GM12892 (cell line): ENCODE measurements around the gene RBP3.

ENCODE experiments used
- POLR2A ChIP-seq: IDR thresholded peaks from 2 replicates; pipeline ENCODE4 v1.6.1; 2011; ENCODE audit warnings: low read depth, low read length, control low read depth
- POLR2AphosphoS5 ChIP-seq: IDR thresholded peaks from 2 replicates; pipeline ENCODE4 v1.6.1; 2011; ENCODE audit warnings: low read depth, low read length, control low read depth
- TAF1 ChIP-seq: IDR thresholded peaks from 2 replicates; pipeline ENCODE4 v1.6.1; 2011; ENCODE audit warnings: low read depth, mild to moderate bottlenecking, control low read depth, low read length, borderline replicate concordance

DNA sequence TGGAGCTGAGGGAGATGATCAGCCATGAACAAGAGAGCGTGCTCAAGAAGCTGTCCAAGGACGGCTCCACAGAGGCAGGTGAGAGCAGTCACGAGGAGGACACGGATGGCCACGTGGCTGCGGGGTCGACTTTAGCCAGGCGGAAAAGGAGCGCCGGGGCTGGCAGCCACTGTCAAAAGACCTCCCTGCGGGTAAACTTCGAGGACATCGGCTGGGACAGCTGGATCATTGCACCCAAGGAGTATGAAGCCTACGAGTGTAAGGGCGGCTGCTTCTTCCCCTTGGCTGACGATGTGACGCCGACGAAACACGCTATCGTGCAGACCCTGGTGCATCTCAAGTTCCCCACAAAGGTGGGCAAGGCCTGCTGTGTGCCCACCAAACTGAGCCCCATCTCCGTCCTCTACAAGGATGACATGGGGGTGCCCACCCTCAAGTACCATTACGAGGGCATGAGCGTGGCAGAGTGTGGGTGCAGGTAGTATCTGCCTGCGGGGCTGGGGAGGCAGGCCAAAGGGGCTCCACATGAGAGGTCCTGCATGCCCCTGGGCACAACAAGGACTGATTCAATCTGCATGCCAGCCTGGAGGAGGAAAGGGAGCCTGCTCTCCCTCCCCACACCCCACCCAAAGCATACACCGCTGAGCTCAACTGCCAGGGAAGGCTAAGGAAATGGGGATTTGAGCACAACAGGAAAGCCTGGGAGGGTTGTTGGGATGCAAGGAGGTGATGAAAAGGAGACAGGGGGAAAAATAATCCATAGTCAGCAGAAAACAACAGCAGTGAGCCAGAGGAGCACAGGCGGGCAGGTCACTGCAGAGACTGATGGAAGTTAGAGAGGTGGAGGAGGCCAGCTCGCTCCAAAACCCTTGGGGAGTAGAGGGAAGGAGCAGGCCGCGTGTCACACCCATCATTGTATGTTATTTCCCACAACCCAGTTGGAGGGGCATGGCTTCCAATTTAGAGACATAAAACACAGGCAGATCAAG lies 22.6 kb upstream of the RBP3 start:
- no peak for TF ChIP-seq POLR2A
- no peak for TF ChIP-seq POLR2AphosphoS5
- no peak for TF ChIP-seq TAF1
